Muscle of leg (tissue), 16 donors: Measurements from ENCODE around the gene AGBL2. TPM values are rescaled to one million over a fixed set of nuclear protein-coding genes. Genes with fewer than 3 reads are reported as not detected.
"Not testable (repeated sequence)": the region's sequence is repeated elsewhere in the genome, so short reads cannot be mapped to it uniquely, and the experiment has no call there.

Experiments used
- DNase-seq: peaks from one replicate; pipeline ENCODE4 v3.0.0; 2013
- H3K27ac ChIP-seq: one replicate; pipeline ENCODE4 v1.5.1; 2013; ENCODE audit warnings: mild to moderate bottlenecking, low read length, control low read depth
- H3K27me3 ChIP-seq: one replicate; pipeline ENCODE4 v1.6.1; 2013; ENCODE audit warnings: low read length; ENCODE audit not compliant: control insufficient read depth, insufficient read depth
- H3K36me3 ChIP-seq: one replicate; pipeline ENCODE4 v1.6.1; 2013; ENCODE audit warnings: low read length; ENCODE audit not compliant: control insufficient read depth, insufficient read depth
- H3K4me1 ChIP-seq: one replicate; pipeline ENCODE4 v1.6.1; 2013; ENCODE audit warnings: low read length; ENCODE audit not compliant: control insufficient read depth, insufficient read depth
- H3K4me3 ChIP-seq: one replicate; pipeline ENCODE4 v1.5.1; 2013; ENCODE audit warnings: low read length, control low read depth
- H3K9me3 ChIP-seq: replicated peaks from 2 replicates; pipeline ENCODE4 v1.6.1; 2013; ENCODE audit warnings: low read depth, low read length; ENCODE audit not compliant: control insufficient read depth
- WGBS: methylation state at CpG from one replicate; pipeline ENCODE4 v1.1.5; 2013; ENCODE audit warnings: missing lambda C conversion rate; ENCODE audit not compliant: insufficient coverage; 5-methylcytosine and 5-hydroxymethylcytosine counted together
- long read RNA-seq, 11 donors: transcript quantifications; one replicate each; lab custom pipeline, GENCODE V29; 2026
- polyA plus RNA-seq, 8 donors: library from polyadenylated mRNA; unstranded; fragments of 120-200 nt; gene quantifications; one replicate each; pipeline versions ENCODE4 v1.2.1 to v1.2.3, GENCODE V29; 2013; ENCODE audit warnings: inconsistent platforms in 1 of 8, low replicate concordance in 1 of 8; ENCODE audit not compliant: insufficient read length in 8 of 8, insufficient read depth in 1 of 8
- total RNA-seq: library from RNA; stranded (reverse); fragments of 120-200 nt; gene quantifications from one replicate; pipeline ENCODE4 v1.2.4, GENCODE V29; 2013

The AGBL2 gene, protein sequence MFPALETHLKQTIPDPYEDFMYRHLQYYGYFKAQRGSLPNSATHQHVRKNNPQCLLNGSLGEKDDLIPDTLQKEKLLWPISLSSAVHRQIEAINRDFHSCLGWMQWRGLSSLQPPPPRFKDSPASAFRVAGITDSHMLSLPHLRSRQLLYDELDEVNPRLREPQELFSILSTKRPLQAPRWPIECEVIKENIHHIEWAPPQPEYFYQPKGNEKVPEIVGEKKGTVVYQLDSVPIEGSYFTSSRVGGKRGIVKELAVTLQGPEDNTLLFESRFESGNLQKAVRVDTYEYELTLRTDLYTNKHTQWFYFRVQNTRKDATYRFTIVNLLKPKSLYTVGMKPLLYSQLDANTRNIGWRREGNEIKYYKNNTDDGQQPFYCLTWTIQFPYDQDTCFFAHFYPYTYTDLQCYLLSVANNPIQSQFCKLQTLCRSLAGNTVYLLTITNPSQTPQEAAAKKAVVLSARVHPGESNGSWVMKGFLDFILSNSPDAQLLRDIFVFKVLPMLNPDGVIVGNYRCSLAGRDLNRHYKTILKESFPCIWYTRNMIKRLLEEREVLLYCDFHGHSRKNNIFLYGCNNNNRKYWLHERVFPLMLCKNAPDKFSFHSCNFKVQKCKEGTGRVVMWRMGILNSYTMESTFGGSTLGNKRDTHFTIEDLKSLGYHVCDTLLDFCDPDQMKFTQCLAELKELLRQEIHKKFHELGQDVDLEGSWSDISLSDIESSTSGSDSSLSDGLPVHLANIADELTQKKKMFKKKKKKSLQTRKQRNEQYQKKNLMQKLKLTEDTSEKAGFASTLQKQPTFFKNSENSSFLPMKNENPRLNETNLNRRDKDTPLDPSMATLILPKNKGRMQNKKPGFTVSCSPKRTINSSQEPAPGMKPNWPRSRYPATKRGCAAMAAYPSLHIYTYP
- total RNA-seq = 0.44 TPM
- polyA plus RNA-seq = 1 to 10 TPM in 4 of 8 donors, under 1 TPM in 4; 0.43 to 1.6 (median 0.99) TPM
- long read RNA-seq, donor 1 = 0 reads
- long read RNA-seq, donor 2 = 0 reads
- long read RNA-seq, donor 3 = 0 reads
- long read RNA-seq, donor 4 = 0 reads
- long read RNA-seq, donor 5 = 0 reads
- long read RNA-seq, donor 6 = 0 reads
- long read RNA-seq, donor 7 = 0 reads
- long read RNA-seq, donor 8 = 0 reads
- long read RNA-seq, donor 9 = 0 reads
- long read RNA-seq, donor 10 = 0 reads
- long read RNA-seq, donor 11 = 0 reads

GRCh38 chr11:47715082-47715669 is at the start of gene AGBL2:
AGBL2 (minus strand) TSS chr11:47715369; CDS start chr11:47714650, 719 bp downstream.
- peaks cover 16% of the 10 kb centered on the region for H3K36me3 ChIP-seq
- peak; percentile 83 for DNase-seq
- peak within 1 kb of the TSS; percentile 52 for H3K27ac ChIP-seq
- peak within 1 kb of the TSS; percentile 53 for H3K4me3 ChIP-seq
- H3K27me3 ChIP-seq = no peaks in the 10 kb centered on the region
- H3K4me1 ChIP-seq = peaks cover 4% of the 10 kb centered on the region
- no peaks in the 10 kb centered on the region for H3K9me3 ChIP-seq
- WGBS = 0% methylated on average over 21 of the region's 35 CpGs

GRCh38 chr11:47759291-47759690 is 44.1 kb upstream of the AGBL2 start:
- H3K9me3 ChIP-seq, H3K4me1 ChIP-seq, H3K4me3 ChIP-seq, H3K27ac ChIP-seq, DNase-seq, H3K27me3 ChIP-seq: not testable (repeated sequence)
- peaks cover 67% of the 10 kb centered on the region for H3K36me3 ChIP-seq
- 100% methylated on average over 5 of the region's 11 CpGs for WGBS

GRCh38 chr11:47756208-47756607 is 41.0 kb upstream of the AGBL2 start:
- Histone ChIP-seq H3K27ac (no peak overlapping the region), H3K4me3 (no peak overlapping the region), H3K27me3 (no peaks in the 10 kb centered on the region), H3K4me1 (no peaks in the 10 kb centered on the region), H3K9me3 (no peaks in the 10 kb centered on the region), H3K36me3 (peaks cover 66% of the 10 kb centered on the region)
- no peak for DNase-seq
- WGBS = no CpG with 5 or more reads among the region's 4 CpGs

DNA sequence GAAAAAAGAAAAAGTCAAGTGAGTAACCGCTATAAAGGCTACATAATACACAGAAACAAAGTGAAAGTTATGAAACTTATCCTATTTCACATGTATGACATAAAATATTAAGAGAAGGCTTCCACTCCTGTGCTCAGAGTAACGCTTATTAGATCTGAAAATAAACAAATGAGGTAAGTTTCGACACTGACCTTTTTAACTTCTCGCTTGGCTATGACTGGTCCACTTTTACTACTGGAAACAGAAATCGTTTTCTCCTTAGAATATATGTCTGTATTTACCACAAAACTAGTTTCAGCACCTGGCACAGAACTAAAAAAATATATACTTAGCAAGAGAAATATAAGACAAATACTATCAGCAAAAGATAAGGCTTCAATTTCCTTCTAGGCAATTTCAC is 35.6 kb upstream of the AGBL2 start:
- H3K4me3 ChIP-seq = no peak overlapping the region
- H3K27ac ChIP-seq = no peak overlapping the region
- H3K36me3 ChIP-seq = peaks cover 71% of the 10 kb centered on the region
- no peaks in the 10 kb centered on the region for H3K9me3 ChIP-seq
- H3K4me1 ChIP-seq = no peaks in the 10 kb centered on the region
- no peak for DNase-seq
- H3K27me3 ChIP-seq = no peaks in the 10 kb centered on the region
- no CpG with 5 or more reads among the region's 5 CpGs for WGBS

GRCh38 chr11:47742494-47742893 is 27.3 kb upstream of the AGBL2 start:
- WGBS = 100% methylated on average over 2 of the region's 7 CpGs
- not testable (repeated sequence) for H3K27ac ChIP-seq, H3K4me3 ChIP-seq, H3K9me3 ChIP-seq, H3K4me1 ChIP-seq, DNase-seq, H3K27me3 ChIP-seq
- H3K36me3 ChIP-seq = peaks cover 76% of the 10 kb centered on the region

- not testable (repeated sequence) for H3K9me3 ChIP-seq, DNase-seq, H3K4me3 ChIP-seq, H3K27ac ChIP-seq, H3K27me3 ChIP-seq, H3K4me1 ChIP-seq
- peaks cover 50% of the 10 kb centered on the region for H3K36me3 ChIP-seq
- WGBS = no CpG with 5 or more reads among the region's 7 CpGs
These were observed 22.6 kb upstream of the AGBL2 start for GRCh38 chr11:47737817-47738216.

DNA sequence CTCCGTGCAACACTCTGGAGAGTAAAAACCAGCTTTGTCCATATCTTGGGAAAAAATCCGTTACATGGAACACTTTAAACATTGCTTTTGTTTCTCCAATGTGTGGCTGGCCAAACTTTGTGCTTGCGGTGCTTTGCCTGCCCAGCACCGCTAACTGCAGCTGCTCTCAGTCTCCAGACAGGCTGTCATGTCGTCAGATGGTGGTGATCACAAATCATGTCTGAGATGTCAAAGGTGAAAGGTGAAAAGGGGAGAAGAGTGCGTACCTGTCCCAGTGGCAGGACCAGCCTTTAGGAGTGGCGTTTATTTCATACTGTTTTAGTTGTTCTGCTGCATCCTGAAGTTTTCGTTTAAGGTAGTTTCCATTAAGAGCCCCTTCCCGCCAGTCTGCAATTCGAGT is 17.1 kb upstream of the AGBL2 start:
- Histone ChIP-seq H3K27ac (no peak overlapping the region), H3K27me3 (no peaks in the 10 kb centered on the region), H3K4me1 (no peaks in the 10 kb centered on the region), H3K9me3 (no peaks in the 10 kb centered on the region), H3K4me3 (no peak overlapping the region), H3K36me3 (peaks cover 46% of the 10 kb centered on the region)
- DNase-seq = no peak
- WGBS = 79% methylated on average over 6 of the region's 10 CpGs

DNA sequence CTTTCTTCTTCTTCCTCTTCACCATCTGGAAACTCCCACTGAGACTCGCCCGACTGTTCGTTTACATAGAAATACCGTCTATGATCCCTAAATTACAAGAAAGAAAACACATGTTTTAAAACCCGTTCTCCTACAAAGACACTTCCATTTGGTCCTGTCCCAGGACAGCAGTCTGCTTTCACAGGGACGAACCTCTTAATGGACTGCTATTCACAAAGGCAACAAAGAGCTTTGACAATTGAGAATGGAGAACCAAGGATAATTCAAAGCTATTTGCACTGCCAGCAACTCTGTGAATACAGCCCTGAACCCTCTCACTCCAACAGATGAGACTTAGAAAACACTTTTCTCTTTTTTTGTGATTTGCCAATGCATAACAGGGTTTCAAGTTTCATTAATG is 16.3 kb upstream of the AGBL2 start:
- Histone ChIP-seq H3K36me3 (peaks cover 48% of the 10 kb centered on the region), H3K9me3 (no peaks in the 10 kb centered on the region), H3K27me3 (no peaks in the 10 kb centered on the region), H3K4me1 (no peaks in the 10 kb centered on the region), H3K4me3 (no peak overlapping the region), H3K27ac (no peak overlapping the region)
- 91% methylated on average over 4 of the region's 6 CpGs for WGBS
- DNase-seq = no peak

DNA sequence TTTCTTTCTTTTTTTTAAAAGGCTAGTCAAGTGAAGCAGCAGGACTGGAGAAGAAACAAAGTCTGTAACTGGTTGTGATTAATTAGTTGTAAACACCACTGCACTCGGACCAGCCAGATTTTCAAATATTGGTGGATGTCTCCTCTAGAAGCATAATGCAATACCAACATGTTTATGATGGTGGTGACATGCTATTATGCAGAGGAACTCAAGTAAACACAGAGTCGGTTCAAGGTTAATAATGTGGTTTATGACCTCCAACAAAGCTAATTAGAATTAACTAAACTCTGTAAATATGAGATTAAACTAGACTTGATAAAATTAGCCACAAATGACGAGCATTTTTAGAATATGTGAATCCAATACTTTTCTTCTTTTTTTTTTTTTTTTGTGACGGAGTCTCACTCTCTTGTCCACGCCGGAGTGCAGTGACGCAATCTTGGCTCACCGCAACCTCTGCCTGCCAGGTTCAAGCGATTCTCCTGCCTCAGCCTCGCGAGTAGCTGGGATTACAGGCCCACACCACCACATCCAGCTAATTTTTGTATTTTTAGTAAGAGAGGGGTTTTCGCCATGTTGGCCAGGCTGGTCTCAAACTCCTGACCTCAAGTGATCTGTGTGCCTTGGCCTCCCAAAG is 11.8 kb upstream of the AGBL2 start:
- H3K27ac ChIP-seq = no peak overlapping the region
- WGBS = no CpG with 5 or more reads among the region's 12 CpGs
- H3K9me3 ChIP-seq = no peaks in the 10 kb centered on the region
- no peaks in the 10 kb centered on the region for H3K4me1 ChIP-seq
- no peaks in the 10 kb centered on the region for H3K27me3 ChIP-seq
- peaks cover 62% of the 10 kb centered on the region for H3K36me3 ChIP-seq
- no peak overlapping the region for H3K4me3 ChIP-seq
- DNase-seq = no peak
